ENCODE data around the gene NUDC.

DNA sequence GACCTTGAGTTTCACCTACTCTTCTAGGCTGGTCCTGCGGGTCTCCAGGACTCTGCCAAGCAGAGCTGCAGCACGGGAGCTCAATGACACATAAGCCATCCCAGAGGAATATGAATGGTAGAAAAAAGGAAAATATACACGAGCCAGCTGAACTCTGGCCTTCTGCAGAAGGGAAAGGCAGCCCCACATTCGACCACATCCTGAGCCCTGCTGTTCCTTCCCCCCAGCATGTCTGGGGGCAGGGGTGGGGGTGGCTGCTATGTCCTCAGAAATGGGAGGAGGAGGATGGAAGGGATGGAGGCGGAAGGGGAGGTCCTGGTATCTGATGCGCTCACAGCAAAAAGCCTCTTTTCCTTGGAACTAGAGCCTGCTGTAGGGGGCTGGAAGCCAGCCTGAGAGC is 50.8 kb downstream of the NUDC start:
- TF ChIP-seq HCFC1 (IDR thresholded peaks at IDR 0.05; ENCODE audit: low read length) (no peak), GATAD2B (conservative IDR thresholded peaks at IDR 0.05; ENCODE audit: low read depth) (no peak), CBFB (IDR thresholded peaks at IDR 0.05; ENCODE audit: low read depth) (no peak)

Data from GM12878 (cell line).